ENCODE results near the gene VSIG8. TPM values are rescaled to one million over a fixed set of nuclear protein-coding genes. Genes with fewer than 3 reads are reported as not detected.

Gene VSIG8
- total and polyA plus RNA-seq, 8 donors, result 0.30 to 2.5 TPM; not detected in 6

- intact Hi-C loops (cut with DNase I; ENCODE audit: low total_unique reads), result no loop called here
- H3K27ac ChIP-seq, result no peak overlapping the region
- H3K9me3 ChIP-seq, result no peaks in the 10 kb centered on the region
- H3K36me3 ChIP-seq, result no peaks in the 10 kb centered on the region
- no peaks in the 10 kb centered on the region for H3K27me3 ChIP-seq
- TF ChIP-seq POLR2A (IDR thresholded peaks at IDR 0.05), result no peak
- no peak for TF ChIP-seq CTCF (IDR thresholded peaks at IDR 0.05)
- TF ChIP-seq EP300 (IDR thresholded peaks at IDR 0.05), result no peak
- TF ChIP-seq POLR2AphosphoS5 (IDR thresholded peaks at IDR 0.05), result no peak
- H3K4me1 ChIP-seq, result no peaks in the 10 kb centered on the region
- no peak overlapping the region for H3K4me3 ChIP-seq
- WGBS, 5 donors, result 28 to 60% (median 46%) methylated on average over 2 of the region's 2 CpGs
- DNase-seq, result no peak
Observed at GRCh38 chr1:159804924-159805323, 57.5 kb downstream of the VSIG8 start.

Small RNAs within 50 kb of the gene (small RNA-seq; reads per million reads assigned to genes)
- gene MIR4259 (0 reads per million in 4 donors), gene RF00570 (0 to 0.20 (median 0.04) reads per million in 4 donors)

Other genes with a start within 250 kb of the VSIG8 start
- gene CRP, start 148.1 kb downstream of the VSIG8 start, total RNA-seq, result not detected
- gene CRP, start 148.1 kb downstream of the VSIG8 start, polyA plus RNA-seq, result under 1 TPM in 1 of 3 donors, not detected in 2; 0.10 TPM
- 10 to 100 TPM in 3 of 5 donors, 1 to 10 TPM in 1, not detected in 1; 3.6 to 84.3 (median 27.2) TPM for gene DUSP23, start 81.7 kb downstream of the VSIG8 start, total RNA-seq
- 100 to 1,000 TPM in 1 of 3 donors, 10 to 100 TPM in 2; 80.7 to 107 (median 86.5) TPM for gene DUSP23, start 81.7 kb downstream of the VSIG8 start, polyA plus RNA-seq
- gene FCRL6, start 60.3 kb downstream of the VSIG8 start, total RNA-seq, result not detected
- gene FCRL6, start 60.3 kb downstream of the VSIG8 start, polyA plus RNA-seq, result not detected
- gene SLAMF8, start 35.8 kb downstream of the VSIG8 start, total RNA-seq, result 1 to 10 TPM in 3 of 5 donors, not detected in 2; 2.0 to 4.5 (median 2.9) TPM
- gene SLAMF8, start 35.8 kb downstream of the VSIG8 start, polyA plus RNA-seq, result 1 to 10 TPM in 2 of 3 donors, under 1 TPM in 1; 0.76 to 3.1 (median 1.9) TPM
- gene CFAP45, start 37.5 kb upstream of the VSIG8 start, total RNA-seq, result 1 to 10 TPM in 1 of 5 donors, under 1 TPM in 1, not detected in 3; 0.73 to 1.0 TPM
- under 1 TPM in 2 of 3 donors, not detected in 1; 0.30 to 0.31 TPM for gene CFAP45, start 37.5 kb upstream of the VSIG8 start, polyA plus RNA-seq
- 100 to 1,000 TPM in 4 of 5 donors, 10 to 100 TPM in 1; 49.0 to 445 (median 239) TPM for gene TAGLN2, start 62.9 kb upstream of the VSIG8 start, total RNA-seq
- gene TAGLN2, start 62.9 kb upstream of the VSIG8 start, polyA plus RNA-seq, result 1,000 to 10,000 TPM in 1 of 3 donors, 100 to 1,000 TPM in 2; 306 to 1,290 (median 583) TPM
- gene IGSF9, start 83.0 kb upstream of the VSIG8 start, total RNA-seq, result 10 to 100 TPM in 3 of 5 donors, 1 to 10 TPM in 2; 4.9 to 36.2 (median 15.6) TPM
- 1 to 10 TPM; 2.0 to 8.2 (median 7.3) TPM for gene IGSF9, start 83.0 kb upstream of the VSIG8 start, polyA plus RNA-seq
- not detected for gene SLAMF9, start 91.6 kb upstream of the VSIG8 start, total RNA-seq
- gene SLAMF9, start 91.6 kb upstream of the VSIG8 start, polyA plus RNA-seq, result under 1 TPM in 1 of 3 donors, not detected in 2; 0.87 TPM
- gene PIGM, start 169.3 kb upstream of the VSIG8 start, total RNA-seq, result 1 to 10 TPM; 3.5 to 8.7 (median 6.6) TPM
- 1 to 10 TPM in 2 of 3 donors, under 1 TPM in 1; 0.76 to 3.4 (median 1.6) TPM for gene PIGM, start 169.3 kb upstream of the VSIG8 start, polyA plus RNA-seq
- gene KCNJ10, start 207.5 kb upstream of the VSIG8 start, total RNA-seq, result not detected
- gene KCNJ10, start 207.5 kb upstream of the VSIG8 start, polyA plus RNA-seq, result 1 to 10 TPM in 1 of 3 donors, under 1 TPM in 2; 0.19 to 1.1 (median 0.78) TPM
- under 1 TPM in 1 of 5 donors, not detected in 4; 0.87 TPM for gene KCNJ9, start 218.9 kb upstream of the VSIG8 start, total RNA-seq
- under 1 TPM in 2 of 3 donors, not detected in 1; 0.03 to 0.06 TPM for gene KCNJ9, start 218.9 kb upstream of the VSIG8 start, polyA plus RNA-seq
- 10 to 100 TPM in 3 of 5 donors, 1 to 10 TPM in 2; 4.7 to 65.2 (median 11.6) TPM for gene IGSF8, start 236.0 kb upstream of the VSIG8 start, total RNA-seq
- 10 to 100 TPM in 2 of 3 donors, 1 to 10 TPM in 1; 5.8 to 21.7 (median 18.0) TPM for gene IGSF8, start 236.0 kb upstream of the VSIG8 start, polyA plus RNA-seq